ENCODE results near the gene NAGLU. TPM values are rescaled to one million over a fixed set of nuclear protein-coding genes. Genes with fewer than 3 reads are reported as not detected.

The NAGLU gene
- total and polyA plus RNA-seq, 2 of the 13 experiments (the other 11 are each of a cell fraction or from before 2014, with no cell fraction given): 28.2 to 40.1 TPM

- TF ChIP-seq CBX2 (IDR thresholded peaks at IDR 0.05; ENCODE audit: low read depth, low read length): no peak
- no peak for TF ChIP-seq CBX2 (CRISPR knock-in tag; IDR thresholded peaks at IDR 0.05; ENCODE audit: low read depth)
- peak; percentile 49; the same call in 1 of the 2 replicates for TF ChIP-seq ZNF7 (CRISPR knock-in tag; IDR thresholded peaks at IDR 0.05)
- peak; percentile 59; the same call in 1 of the 2 replicates for TF ChIP-seq RAD21 (CRISPR knock-in tag; IDR thresholded peaks at IDR 0.05)
- TF ChIP-seq FOXJ3 (CRISPR knock-in tag; IDR thresholded peaks at IDR 0.05; ENCODE audit: borderline replicate concordance): peak; percentile 25; the same call in 1 of the 2 replicates
- TF ChIP-seq ZNF569 (CRISPR knock-in tag; IDR thresholded peaks at IDR 0.05; ENCODE audit: borderline replicate concordance): no peak
- TF ChIP-seq HOXA5 (CRISPR knock-in tag; IDR thresholded peaks at IDR 0.05): no peak; the same call in 1 of the 2 replicates
- no peak for TF ChIP-seq CENPX (CRISPR knock-in tag; IDR thresholded peaks at IDR 0.05)
- TF ChIP-seq ZNF580 (CRISPR knock-in tag; IDR thresholded peaks at IDR 0.05; ENCODE audit: borderline replicate concordance, low read depth): peak; percentile 85; the same call in 1 of the 2 replicates
- TF ChIP-seq GPN1 (CRISPR knock-in tag; IDR thresholded peaks at IDR 0.05; ENCODE audit: borderline replicate concordance): no peak
- no peak for TF ChIP-seq KAT2B (IDR thresholded peaks at IDR 0.05; ENCODE audit: borderline replicate concordance, low read depth, low read length)
- TF ChIP-seq HNF4G (IDR thresholded peaks at IDR 0.05; ENCODE audit: borderline replicate concordance, low read depth, low read length): peak; percentile 25; the same call in 1 of the 2 replicates
- TF ChIP-seq HNF4G (CRISPR knock-in tag; IDR thresholded peaks at IDR 0.05; ENCODE audit: borderline replicate concordance, low read depth): 0 out of 2 replicates have a peak, but pooled peaks have one; percentile 48
- peak; percentile 18; the same call in 1 of the 2 replicates for TF ChIP-seq ZNF615 (CRISPR knock-in tag; IDR thresholded peaks at IDR 0.05; ENCODE audit: borderline replicate concordance)
- TF ChIP-seq ZFP62 (CRISPR knock-in tag; IDR thresholded peaks at IDR 0.05): 0 out of 2 replicates have a peak, but pooled peaks have one; percentile 69
- TF ChIP-seq ZBTB21 (CRISPR knock-in tag; IDR thresholded peaks at IDR 0.05): no peak
- TF ChIP-seq, protein P1, sequence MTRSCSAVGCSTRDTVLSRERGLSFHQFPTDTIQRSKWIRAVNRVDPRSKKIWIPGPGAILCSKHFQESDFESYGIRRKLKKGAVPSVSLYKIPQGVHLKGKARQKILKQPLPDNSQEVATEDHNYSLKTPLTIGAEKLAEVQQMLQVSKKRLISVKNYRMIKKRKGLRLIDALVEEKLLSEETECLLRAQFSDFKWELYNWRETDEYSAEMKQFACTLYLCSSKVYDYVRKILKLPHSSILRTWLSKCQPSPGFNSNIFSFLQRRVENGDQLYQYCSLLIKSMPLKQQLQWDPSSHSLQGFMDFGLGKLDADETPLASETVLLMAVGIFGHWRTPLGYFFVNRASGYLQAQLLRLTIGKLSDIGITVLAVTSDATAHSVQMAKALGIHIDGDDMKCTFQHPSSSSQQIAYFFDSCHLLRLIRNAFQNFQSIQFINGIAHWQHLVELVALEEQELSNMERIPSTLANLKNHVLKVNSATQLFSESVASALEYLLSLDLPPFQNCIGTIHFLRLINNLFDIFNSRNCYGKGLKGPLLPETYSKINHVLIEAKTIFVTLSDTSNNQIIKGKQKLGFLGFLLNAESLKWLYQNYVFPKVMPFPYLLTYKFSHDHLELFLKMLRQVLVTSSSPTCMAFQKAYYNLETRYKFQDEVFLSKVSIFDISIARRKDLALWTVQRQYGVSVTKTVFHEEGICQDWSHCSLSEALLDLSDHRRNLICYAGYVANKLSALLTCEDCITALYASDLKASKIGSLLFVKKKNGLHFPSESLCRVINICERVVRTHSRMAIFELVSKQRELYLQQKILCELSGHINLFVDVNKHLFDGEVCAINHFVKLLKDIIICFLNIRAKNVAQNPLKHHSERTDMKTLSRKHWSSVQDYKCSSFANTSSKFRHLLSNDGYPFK (CRISPR knock-in tag; IDR thresholded peaks at IDR 0.05; ENCODE audit: borderline replicate concordance): peak; percentile 68; the same call in 1 of the 2 replicates
- peak; percentile 94; the same call in 1 of the 2 replicates for TF ChIP-seq ZSCAN9 (CRISPR knock-in tag; IDR thresholded peaks at IDR 0.05; ENCODE audit: borderline replicate concordance)
- TF ChIP-seq RERE (CRISPR knock-in tag; IDR thresholded peaks at IDR 0.05; ENCODE audit: low read depth): peak; percentile 58; the same call in 1 of the 2 replicates
- TF ChIP-seq PAX8 (CRISPR knock-in tag; IDR thresholded peaks at IDR 0.05; ENCODE audit: borderline replicate concordance): 0 out of 2 replicates have a peak, but pooled peaks have one; percentile 27
Measured at GRCh38 chr17:42577532-42578281, 41.7 kb downstream of the NAGLU start, which contains the start of gene PSMC3IP (continued).

All from HepG2 (cell line).